GM21786 (cell line): Measurements from ENCODE around the gene NR2F1-AS1.
"Not testable (repeated sequence)": the region's sequence is repeated elsewhere in the genome, so short reads cannot be mapped to it uniquely, and the experiment has no call there.

ENCODE experiments used
- ATAC-seq: cut with Tn5 transposase; IDR thresholded peaks from one replicate; pipeline ENCODE4 v1.9.1; 2021; ENCODE audit not compliant: unreplicated experiment

NR2F1-AS1 gene

GRCh38 chr5:93576994-93577853 is 3.8 kb downstream of the NR2F1-AS1 start:
- ATAC-seq, result no peak

DNA sequence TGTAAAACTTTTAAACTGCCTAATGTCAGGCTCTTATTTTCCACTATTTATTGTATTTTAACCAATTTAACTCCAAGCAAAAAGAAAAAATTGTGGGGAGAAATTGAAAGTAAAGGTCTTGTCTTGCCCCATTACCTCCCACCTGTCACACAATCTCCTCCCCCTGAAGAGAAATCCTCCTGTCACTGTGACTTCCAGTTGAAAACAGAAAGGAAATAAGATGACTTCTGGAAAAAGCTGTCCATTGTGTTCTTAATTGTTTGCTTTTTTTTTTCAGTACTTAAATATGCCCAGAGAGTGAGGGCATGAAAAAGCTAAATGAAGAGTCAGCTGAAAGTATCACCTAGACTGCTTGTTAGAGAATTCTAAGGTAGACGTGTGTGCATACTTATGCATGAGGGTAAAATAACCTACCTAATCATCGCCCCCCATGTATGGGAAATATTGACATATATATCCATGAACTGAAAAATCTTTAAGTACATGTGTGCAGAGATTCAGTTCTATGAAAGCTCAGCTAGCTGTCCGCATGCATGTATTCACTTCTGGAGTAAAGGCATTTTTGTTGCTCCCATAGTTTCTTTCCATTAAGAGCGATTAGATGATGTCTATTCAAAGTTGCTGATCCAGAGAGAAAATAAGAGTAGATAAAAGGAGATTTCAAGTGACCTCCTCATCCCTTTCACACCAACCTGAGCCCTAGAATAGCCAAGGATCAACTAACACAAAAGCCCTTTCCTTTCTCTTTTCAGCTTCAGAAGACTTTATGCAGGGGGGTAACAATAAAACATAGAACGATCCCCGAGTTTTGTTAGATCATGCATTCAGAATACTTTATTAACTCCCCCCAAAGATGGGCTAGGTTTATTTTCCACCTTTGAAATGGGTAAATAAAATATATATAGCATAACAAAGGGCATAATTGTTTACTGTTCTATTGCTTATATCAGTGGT is 5.3 kb downstream of the NR2F1-AS1 start:
- ATAC-seq, result no peak

DNA sequence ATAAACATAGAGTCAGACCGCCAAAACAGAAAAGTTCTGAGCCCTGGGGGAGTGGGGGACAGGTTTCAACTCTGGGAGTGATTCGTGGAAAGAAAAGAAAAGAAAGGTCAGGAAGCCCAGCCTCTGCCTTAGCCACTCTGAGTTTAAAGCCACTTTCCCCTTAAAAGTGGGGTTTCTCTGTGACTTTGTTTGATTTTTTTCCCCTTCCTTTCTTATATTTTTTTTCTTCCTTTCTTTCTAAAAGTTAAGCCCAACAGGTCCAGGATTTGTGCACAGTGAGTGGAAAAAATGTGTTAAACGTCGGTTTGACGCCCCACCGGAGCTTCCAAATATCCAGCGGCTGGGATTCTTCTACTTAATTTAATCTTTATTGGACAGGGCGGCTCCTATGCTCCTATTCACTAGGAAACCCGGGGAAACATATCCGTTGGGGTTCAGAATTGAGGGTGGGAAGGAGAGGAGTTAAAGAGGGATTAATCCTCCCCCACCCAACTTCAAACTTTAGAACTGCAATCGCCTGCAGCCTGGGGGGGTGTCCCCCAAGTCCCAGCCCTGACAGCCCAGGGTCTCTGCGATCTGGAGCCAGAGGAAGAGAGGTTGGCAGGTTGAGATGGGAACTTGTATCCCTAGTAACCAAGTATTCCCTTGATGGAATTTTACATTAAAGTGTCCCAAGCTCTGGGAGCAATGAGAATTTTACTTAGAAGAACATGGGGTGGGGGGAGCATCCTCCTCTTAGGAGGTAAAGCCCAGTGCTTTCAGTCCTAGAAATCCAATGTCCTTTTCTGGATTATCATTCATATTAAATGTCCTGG is 6.3 kb downstream of the NR2F1-AS1 start:
- no peak for ATAC-seq

GRCh38 chr5:93573354-93574351 is 7.4 kb downstream of the NR2F1-AS1 start:
- no peak for ATAC-seq

GRCh38 chr5:93572608-93573353 is 8.2 kb downstream of the NR2F1-AS1 start:
- ATAC-seq, result no peak

DNA sequence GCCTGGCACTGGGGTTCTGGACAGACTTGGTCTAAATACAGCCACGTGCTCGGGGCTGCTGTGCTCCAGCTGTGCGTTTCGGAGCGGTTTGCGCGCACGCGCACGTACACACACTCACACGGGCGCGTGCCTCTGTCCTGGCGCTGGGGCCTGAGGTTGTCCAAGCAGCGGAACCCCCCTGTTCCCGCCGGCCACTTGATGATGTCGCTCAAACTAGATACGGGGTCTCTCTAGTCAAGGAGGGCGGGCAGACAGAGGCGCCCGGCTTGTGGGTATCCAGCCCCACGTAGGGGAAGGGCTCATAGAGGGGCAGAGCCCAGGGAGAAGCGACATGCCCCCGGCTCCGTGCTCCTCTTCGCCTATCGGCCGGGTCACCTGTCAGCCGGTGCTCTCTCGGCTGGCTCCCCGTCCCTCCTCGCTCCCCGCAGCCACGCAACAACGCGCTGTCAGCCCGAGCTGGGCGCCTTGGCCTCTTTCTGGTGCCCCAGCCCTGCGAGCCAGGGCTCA is 8.9 kb downstream of the NR2F1-AS1 start:
- no peak for ATAC-seq

DNA sequence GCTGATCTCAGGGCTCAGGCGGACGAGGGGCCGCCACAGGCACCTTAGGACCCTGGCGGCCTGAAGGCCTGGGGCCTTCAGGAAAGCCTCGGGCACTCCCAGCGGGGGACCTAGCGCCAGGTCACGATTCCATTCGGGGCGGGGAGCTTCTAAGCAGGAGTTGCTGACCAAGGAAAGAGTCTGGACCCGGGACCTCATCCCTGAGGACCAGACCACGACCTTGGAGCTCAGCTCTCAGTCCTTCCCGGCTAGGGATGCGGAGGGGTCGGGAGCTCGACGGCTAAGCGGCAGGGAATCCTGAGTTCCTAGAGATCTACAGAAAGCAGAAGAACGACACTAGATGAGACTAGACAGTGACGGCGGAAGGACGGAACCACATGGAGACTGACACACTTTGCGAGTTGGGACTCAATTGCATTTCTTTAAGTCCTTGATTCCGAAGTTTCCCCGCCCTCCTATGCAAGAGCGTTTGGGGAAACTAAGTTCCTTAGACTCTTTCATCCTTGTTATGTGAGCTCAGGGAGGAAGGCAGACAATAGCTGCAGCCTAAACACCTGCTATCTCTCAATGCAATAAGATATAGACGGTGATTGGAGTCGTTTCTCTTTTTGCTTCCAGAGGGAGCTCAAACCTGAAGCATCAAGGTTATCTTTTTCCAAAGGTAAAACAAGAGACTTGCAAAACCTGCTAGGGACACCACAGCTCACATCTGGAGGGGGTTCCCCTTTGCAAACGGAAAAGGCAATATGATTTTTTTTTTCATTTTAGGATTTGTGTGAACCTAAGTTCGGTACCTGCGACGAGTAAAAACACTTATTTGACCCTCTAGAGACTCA is 9.7 kb downstream of the NR2F1-AS1 start:
- ATAC-seq, result no peak

DNA sequence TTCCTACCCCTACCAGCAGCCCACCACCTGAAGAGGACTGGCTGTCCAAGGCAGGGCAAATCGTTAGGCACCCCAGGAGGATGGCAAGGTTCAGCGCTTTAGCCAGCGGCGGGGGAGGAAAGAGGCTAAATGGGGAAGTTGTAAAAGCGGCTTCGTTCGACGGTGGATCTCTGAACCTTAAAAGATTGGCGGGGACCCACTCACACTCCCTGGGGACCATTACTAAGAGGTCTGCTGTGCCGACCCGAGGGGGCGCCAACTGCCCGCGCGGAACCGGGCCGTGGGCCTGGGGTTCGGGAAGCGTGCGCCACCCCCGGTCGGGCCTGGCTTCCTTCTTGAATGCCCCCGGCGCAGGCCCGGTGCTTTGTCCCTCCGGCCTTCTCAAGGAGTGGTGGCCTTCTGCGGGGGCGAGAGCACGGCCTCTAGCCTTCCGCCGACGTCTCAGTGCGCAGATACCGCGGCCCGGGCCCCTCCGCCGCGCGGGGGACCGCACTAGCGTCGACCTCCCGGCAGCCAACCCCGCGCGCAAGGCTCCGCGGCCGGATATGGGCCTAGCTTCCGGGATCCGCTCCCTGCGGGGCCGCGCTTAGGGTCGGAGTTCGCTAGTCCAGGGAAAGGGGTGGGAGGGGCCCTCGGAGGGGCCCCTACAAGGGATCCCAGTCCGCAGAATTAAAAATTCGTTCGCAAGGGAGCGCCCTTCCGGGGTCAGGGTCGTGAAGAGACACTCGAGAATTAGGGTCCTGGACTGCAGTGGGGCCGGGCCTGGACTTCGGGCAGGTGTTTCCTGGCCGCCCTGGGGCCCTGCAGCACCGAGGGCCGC is 10.5 kb downstream of the NR2F1-AS1 start:
- peak; percentile 65 for ATAC-seq

DNA sequence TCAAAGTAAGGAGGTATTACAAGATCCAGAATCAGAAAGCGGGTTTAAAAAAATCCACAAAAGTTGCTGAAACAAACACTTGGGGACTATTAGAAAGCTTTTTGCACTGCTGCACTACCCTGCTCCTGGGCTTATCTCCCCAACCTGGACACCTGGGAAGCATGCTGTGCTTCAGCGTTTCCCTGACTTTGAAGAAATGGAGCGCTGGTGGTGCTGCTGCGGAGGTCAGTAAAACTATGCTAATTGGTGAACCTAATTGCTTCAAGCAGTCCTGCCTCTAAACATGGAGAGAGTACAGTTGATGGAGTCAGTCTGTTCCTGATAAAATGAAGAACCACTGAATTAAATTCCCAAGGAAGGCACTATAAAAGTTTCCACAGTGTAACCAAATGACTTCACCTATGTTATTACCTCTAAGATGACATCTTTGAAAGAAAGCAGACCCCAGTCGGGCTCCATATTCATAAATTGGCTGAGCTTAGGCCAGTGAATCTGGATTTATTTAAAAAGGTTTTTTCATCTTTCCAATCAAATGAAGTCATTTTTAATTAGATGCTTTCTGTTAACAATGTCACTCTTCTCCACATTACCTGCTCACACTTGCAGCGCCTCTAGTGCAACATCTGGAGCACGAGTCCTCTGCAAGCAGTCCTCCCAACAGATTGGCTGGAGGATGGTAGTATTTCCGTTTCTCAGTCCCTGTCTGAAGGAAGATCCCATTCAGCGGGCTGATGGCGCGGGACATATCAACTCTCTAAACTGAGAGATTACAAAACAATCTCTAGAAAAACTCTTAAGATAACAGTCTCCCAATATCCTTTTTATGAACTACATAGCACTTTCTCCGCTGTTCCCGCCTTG is 11.5 kb downstream of the NR2F1-AS1 start:
- ATAC-seq, result no peak

- no peak for ATAC-seq
These were observed 13.6 kb downstream of the NR2F1-AS1 start for GRCh38 chr5:93567424-93567823.

GRCh38 chr5:93566091-93566490 is 14.9 kb downstream of the NR2F1-AS1 start:
- ATAC-seq, result no peak

- ATAC-seq, result no peak
These were observed 23.9 kb downstream of the NR2F1-AS1 start for GRCh38 chr5:93557021-93557604.

DNA sequence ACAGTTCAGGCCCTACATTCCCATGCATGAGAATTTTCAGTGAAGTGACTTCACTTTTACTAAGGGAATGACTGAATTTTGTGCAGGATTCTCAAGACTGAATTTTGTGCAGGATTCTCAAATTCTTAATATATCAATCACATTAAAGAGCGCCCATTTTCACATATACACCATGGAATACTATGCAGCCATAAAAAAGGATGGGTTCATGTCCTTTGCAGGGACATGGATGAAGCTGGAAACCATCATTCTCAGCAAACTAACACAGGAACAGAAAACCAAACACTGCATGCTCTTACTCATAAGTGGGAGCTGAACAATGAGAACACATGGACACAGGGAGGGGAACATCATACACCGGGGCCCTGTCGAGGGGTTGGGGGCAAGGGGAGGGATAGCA is 31.4 kb downstream of the NR2F1-AS1 start:
- not testable (repeated sequence) for ATAC-seq

- no peak for ATAC-seq
These were observed 35.1 kb downstream of the NR2F1-AS1 start for GRCh38 chr5:93545872-93546271.

GRCh38 chr5:93532370-93532769 is 48.6 kb downstream of the NR2F1-AS1 start:
- no peak for ATAC-seq

- not testable (repeated sequence) for ATAC-seq
These were observed 59.2 kb downstream of the NR2F1-AS1 start for GRCh38 chr5:93521815-93522214.
